Measurements from ENCODE around the gene MRPS15.

The MRPS15 gene

GRCh38 chr1:36419569-36419968 is 44.6 kb downstream of the MRPS15 start:
- no peak for DNase-seq (ENCODE audit: low spot score)

- no peak for DNase-seq (ENCODE audit: low spot score)
These were observed 45.0 kb downstream of the MRPS15 start for GRCh38 chr1:36419140-36419539.

- DNase-seq (ENCODE audit: low spot score) = no peak
These were observed 46.3 kb downstream of the MRPS15 start for GRCh38 chr1:36417931-36418330.

DNA sequence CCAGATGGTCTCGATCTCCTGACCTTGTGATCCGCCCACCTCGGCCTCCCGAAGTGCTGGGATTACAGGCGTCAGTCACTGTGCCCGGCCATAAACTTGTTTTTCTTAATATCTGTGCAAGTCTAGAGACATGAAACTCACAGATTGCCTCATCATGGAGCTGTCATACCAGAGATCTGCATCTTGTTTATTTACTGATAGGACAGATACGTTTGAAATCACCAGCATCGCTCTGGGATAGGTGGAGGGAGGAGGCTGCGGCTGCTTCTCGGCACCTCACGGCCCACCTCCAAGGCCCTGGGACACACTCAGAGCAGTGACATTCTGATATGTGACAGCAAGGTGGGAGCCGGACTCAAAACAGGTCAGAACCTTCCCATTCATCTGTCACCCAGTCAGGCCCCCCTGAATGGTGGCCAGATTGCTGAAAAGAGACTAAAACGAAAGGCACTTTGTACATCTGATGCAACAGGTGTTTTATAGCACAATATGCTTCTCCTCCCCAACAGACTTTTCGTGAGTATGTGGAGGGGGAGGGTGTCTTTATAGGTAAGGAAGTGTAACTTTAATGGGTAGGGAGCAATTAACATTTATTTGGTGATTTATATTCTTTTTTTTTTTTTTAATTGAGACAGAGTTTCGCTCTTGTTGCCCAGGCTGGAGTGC is 48.4 kb downstream of the MRPS15 start:
- no peak for DNase-seq (ENCODE audit: low spot score)

DNA sequence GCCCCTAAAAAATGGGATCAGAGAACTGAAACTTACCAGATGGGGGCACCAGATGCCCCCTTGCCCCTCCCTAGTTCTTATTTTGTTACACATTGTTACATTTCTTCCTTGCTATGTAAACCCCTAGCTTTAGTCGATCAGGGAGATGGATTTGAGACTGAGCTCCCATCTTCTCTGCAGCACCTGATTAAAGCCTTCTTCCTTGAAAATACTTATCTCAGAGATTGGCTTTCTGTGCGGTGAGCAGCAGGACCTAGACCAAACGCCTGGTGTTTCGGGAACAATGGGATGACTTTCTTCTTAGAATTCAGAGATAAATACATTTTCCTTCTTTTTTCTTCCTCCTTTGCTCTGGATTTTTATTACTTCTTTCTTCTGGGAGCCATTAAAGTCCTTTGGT is 49.8 kb downstream of the MRPS15 start:
- DNase-seq (ENCODE audit: low spot score) = no peak

DNA sequence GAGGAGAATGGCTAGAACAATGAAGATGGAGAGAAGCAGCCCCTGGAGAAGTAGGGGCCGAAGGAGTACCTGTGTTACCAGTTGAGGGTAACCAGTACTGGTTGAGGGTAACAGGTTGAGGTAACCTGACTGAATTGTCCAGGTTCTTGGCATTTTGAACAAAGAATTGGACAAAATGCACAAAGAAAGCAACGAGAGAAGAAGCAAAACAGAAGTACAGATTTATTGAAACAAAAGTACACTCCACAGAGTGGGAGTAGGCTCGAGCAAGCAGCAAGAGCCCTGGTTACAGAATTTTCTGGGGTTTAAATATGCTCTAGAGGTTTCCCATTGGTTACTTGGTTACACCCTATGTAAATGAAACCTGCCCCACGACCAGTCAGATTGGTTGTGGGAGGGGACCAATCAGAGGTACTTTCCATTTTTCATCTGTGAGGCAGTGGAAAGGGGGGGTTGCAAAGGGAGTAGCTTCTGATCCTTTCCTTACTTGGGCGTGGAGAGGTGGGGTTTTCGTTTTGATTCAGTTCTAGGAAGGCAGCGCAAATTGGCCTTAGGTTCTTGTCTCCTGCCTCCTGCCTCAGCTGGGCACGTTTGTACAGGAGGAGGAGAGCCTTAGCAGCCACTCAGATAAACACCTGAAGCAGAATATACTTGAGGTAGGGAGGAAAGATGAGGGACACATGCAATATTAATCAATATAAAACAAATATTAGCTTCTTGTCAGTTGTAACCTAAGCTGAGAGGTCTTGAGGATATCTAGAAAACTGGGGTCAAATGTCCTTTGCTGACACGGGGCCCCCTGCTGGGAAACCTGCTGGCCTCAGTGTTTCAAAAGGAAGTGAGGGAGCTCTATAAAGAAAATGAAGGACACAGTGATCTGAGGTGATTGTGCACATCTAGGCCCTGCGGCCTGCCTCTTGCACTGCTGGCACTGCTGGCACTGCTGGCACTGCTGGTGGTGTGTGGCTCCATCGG is 52.2 kb downstream of the MRPS15 start:
- DNase-seq (ENCODE audit: low spot score) = peak; percentile 66

DNA sequence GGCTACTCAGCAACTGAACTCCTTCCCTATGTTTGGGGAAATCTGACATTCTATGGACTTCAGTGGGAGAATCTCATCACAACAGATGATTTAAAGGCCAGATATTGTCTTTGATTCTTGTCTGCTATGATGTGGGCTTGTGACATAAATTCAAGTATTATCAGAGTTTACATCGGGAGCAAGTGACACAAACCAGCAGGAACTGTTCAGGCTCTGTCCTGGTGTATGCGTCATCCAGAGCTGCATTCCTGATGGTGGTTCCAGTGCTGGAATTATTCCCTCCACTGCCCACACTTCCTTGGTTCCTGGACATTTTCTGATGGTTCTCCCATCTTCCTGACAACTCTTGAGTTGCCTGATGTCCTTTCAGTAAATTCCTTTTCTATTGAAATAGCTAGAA is 55.7 kb downstream of the MRPS15 start:
- no peak for DNase-seq (ENCODE audit: low spot score)

- DNase-seq (ENCODE audit: low spot score) = no peak
These were observed 57.7 kb downstream of the MRPS15 start for GRCh38 chr1:36406440-36406839.

Data from NAMALWA (cell line).